GM12864 (cell line): ENCODE results near the gene STK4.
"Not testable (repeated sequence)": the region's sequence is repeated elsewhere in the genome, so short reads cannot be mapped to it uniquely, and the experiment has no call there.

Source experiments
- DNase-seq: peaks from one replicate; pipeline ENCODE4 v3.0.0-alpha.2; 2011; ENCODE audit warnings: low read depth
- H3K4me3 ChIP-seq: 2 replicates; pipeline ENCODE4 v1.5.1; 2011; ENCODE audit warnings: mild to moderate bottlenecking, low read depth, low read length, control low read depth
- CTCF ChIP-seq: IDR thresholded peaks from 2 replicates; pipeline ENCODE4 v1.5.1; 2011; ENCODE audit warnings: low read depth, mild to moderate bottlenecking, moderate library complexity, low read length, control low read depth, inconsistent platforms; ENCODE audit errors: missing control alignments

STK4 gene

GRCh38 chr20:44997171-44997570 lies 30.9 kb downstream of the STK4 start:
- no peak for DNase-seq
- H3K4me3 ChIP-seq: no peak overlapping the region
- no peak for TF ChIP-seq CTCF

- no peak for DNase-seq
- H3K4me3 ChIP-seq: no peak overlapping the region
- no peak for TF ChIP-seq CTCF
Measured at GRCh38 chr20:44997668-44998067, 31.4 kb downstream of the STK4 start.

- no peak for DNase-seq
- no peak for TF ChIP-seq CTCF
- no peak overlapping the region for H3K4me3 ChIP-seq
Measured at GRCh38 chr20:45008521-45009049, 42.3 kb downstream of the STK4 start.

- H3K4me3 ChIP-seq: no peak overlapping the region
- no peak for DNase-seq
- TF ChIP-seq CTCF: no peak
Measured at GRCh38 chr20:45010399-45010828, 44.1 kb downstream of the STK4 start.

- no peak overlapping the region for H3K4me3 ChIP-seq
- DNase-seq: no peak
- TF ChIP-seq CTCF: peak; percentile 65
Measured at GRCh38 chr20:45011108-45011526, 44.8 kb downstream of the STK4 start.

GRCh38 chr20:45012682-45013302 lies 46.5 kb downstream of the STK4 start:
- no peak for TF ChIP-seq CTCF
- no peak for DNase-seq
- H3K4me3 ChIP-seq: no peak overlapping the region

GRCh38 chr20:45014131-45014530 lies 47.8 kb downstream of the STK4 start:
- not testable (repeated sequence) for H3K4me3 ChIP-seq, DNase-seq
